HepG2 (cell line): Measurements from ENCODE around the gene NEK7. TPM values are rescaled to one million over a fixed set of nuclear protein-coding genes. Genes with fewer than 3 reads are reported as not detected.

Experiments
- ATAC-seq: fragments of 200-7000 bp; cut with Tn5 transposase; 3 replicates; pipeline ENCODE4 v1.9.1; 2020; ENCODE audit warnings: mild to moderate bottlenecking, moderate library complexity
- BruUV-seq: library from RNA; stranded (reverse); fragments of 400-500 nt; replicated peaks from 2 replicates; lab custom pipeline; 2021; lab: Mats Ljungman, UMichigan
- CTCF ChIA-PET: fragments of 300-600 bp; formaldehyde crosslinking; extraction: SDS; loops from one replicate; lab custom pipeline; 2021; ENCODE audit warnings: low total read pairs, inconsistent platforms, low intra/inter-chr PET ratio; lab: Yijun Ruan, JAX
- POLR2A ChIA-PET: fragments of 350-600 bp; sonication (Branson Sonifier 250); formaldehyde crosslinking; loops from one replicate; lab custom pipeline; 2020; ENCODE audit warnings: antibody characterized with exemption, inconsistent platforms; lab: Yijun Ruan, JAX
- DNase-seq: peaks from one replicate; pipeline ENCODE4 v3.0.0-alpha.2; 2015; ENCODE audit warnings: low spot score
- FAIRE-seq: peaks from 3 replicates; lab custom pipeline; 2011; peaks lifted over from hg19 to GRCh38; lab: Jason Lieb, UNC
- H2AFZ ChIP-seq: one replicate; pipeline ENCODE4 v1.6.1; 2011; ENCODE audit warnings: low read length, inconsistent platforms
- H3K27ac ChIP-seq: fragments of 300-600 bp; 3 replicates; pipeline ENCODE4 v1.8.0; 2011; ENCODE audit warnings: mixed run types, mild to moderate bottlenecking, mixed read lengths, low read length, inconsistent platforms; ENCODE audit not compliant: insufficient read depth; ENCODE audit errors: extremely low read length
- H3K27me3 ChIP-seq, 2 experiments: fragments of 200-600 bp in 1 of 2; 2 replicates in 1 of 2; 3 replicates in 1 of 2; pipeline versions ENCODE4 v1.6.0 to v1.8.0; 2011; ENCODE audit warnings: low read length in 2 of 2, mild to moderate bottlenecking in 2 of 2, moderate library complexity in 2 of 2, inconsistent platforms in 1 of 2; ENCODE audit not compliant: insufficient read depth in 2 of 2, control insufficient read depth in 1 of 2
- H3K36me3 ChIP-seq, 2 experiments: fragments of 200-600 bp in 1 of 2; replicated peaks in 1 of 2; 2 replicates in 1 of 2; 3 replicates in 1 of 2; pipeline versions ENCODE4 v1.5.1 to v1.8.0; 2011; ENCODE audit warnings: low read length in 2 of 2, inconsistent platforms in 1 of 2; ENCODE audit not compliant: insufficient read depth in 2 of 2, control insufficient read depth in 1 of 2
- H3K4me1 ChIP-seq: 2 replicates; pipeline ENCODE4 v1.5.1; 2012; ENCODE audit warnings: low read length, inconsistent platforms; ENCODE audit not compliant: insufficient read depth
- H3K4me2 ChIP-seq: 2 replicates; pipeline ENCODE4 v1.6.0; 2011; ENCODE audit warnings: low read depth, low read length, inconsistent platforms
- H3K4me3 ChIP-seq, 3 experiments: fragments of 200-600 bp in 1 of 3; sonication (generic), shearing (Covaris generic) in 1 of 3; replicated peaks in 1 of 3; 2 replicates each; pipeline ENCODE4 v1.5.1; 2011 to 2016; ENCODE audit warnings: low read length in 3 of 3, inconsistent platforms in 2 of 3, low read depth in 2 of 3, mild to moderate bottlenecking in 2 of 3, control low read depth in 1 of 3, mixed read lengths in 1 of 3; ENCODE audit not compliant: insufficient read depth in 1 of 3
- H3K79me2 ChIP-seq: one replicate; pipeline ENCODE4 v1.6.1; 2011; ENCODE audit warnings: low read length, inconsistent platforms; ENCODE audit not compliant: insufficient read depth
- H3K9ac ChIP-seq: 2 replicates; pipeline ENCODE4 v1.6.0; 2011; ENCODE audit warnings: mild to moderate bottlenecking, low read depth, low read length, inconsistent platforms; ENCODE audit not compliant: insufficient read depth
- H3K9me3 ChIP-seq: 2 replicates; pipeline ENCODE4 v1.5.1; 2012; ENCODE audit warnings: mild to moderate bottlenecking, low read length
- H4K20me1 ChIP-seq: 2 replicates; pipeline ENCODE4 v1.6.0; 2011; ENCODE audit warnings: inconsistent platforms, mild to moderate bottlenecking, low read length, moderate library complexity; ENCODE audit not compliant: insufficient read depth
- DBP ChIP-seq: sonication (generic); formaldehyde crosslinking; IDR thresholded peaks from 2 replicates; pipeline ENCODE4 v1.4.0; 2020; ENCODE audit warnings: missing genetic modification reagents; ENCODE audit errors: not compliant biosample characterization
- E2F2 ChIP-seq: sonication (generic); formaldehyde crosslinking; IDR thresholded peaks from 2 replicates; pipeline ENCODE4 v1.4.0; 2020; ENCODE audit warnings: missing genetic modification reagents, borderline replicate concordance
- HDAC1 ChIP-seq: sonication (generic); formaldehyde crosslinking; IDR thresholded peaks from 2 replicates; pipeline ENCODE4 v1.5.1; 2020; ENCODE audit warnings: mild to moderate bottlenecking, missing genetic modification reagents
- HNF4G ChIP-seq, 2 experiments: sonication (generic) in 1 of 2; formaldehyde crosslinking in 1 of 2; IDR thresholded peaks; 2 replicates each; pipeline versions ENCODE4 v1.4.0 to v1.6.1; 2011 to 2020; ENCODE audit warnings: borderline replicate concordance in 2 of 2, low read depth in 2 of 2, mild to moderate bottlenecking in 2 of 2, low read length in 1 of 2, missing genetic modification reagents in 1 of 2, moderate library complexity in 1 of 2
- ZFP36L2 ChIP-seq: sonication (generic); formaldehyde crosslinking; IDR thresholded peaks from 2 replicates; pipeline ENCODE4 v1.4.0; 2020; ENCODE audit warnings: missing genetic modification reagents
- ZNF546 ChIP-seq: sonication (generic); formaldehyde crosslinking; conservative IDR thresholded peaks from 2 replicates; pipeline ENCODE4 v1.8.1; 2023; ENCODE audit warnings: mild to moderate bottlenecking, missing genetic modification reagents
- WGBS: methylation state at CpG from one replicate; pipeline ENCODE4 v1.1.6; 2017; ENCODE audit warnings: low lambda C conversion rate; 5-methylcytosine and 5-hydroxymethylcytosine counted together
- in situ Hi-C: cut with HindIII; loops from 2 replicates; pipeline ENCODE4 v1.10.0; 2017; ENCODE audit warnings: low pct_unique_long_range_greater_than_20kb; ENCODE audit not compliant: extremely low pct_ligation_motif_present
- intact Hi-C: fragments of 100-400 bp; cut with micrococcal nuclease; formaldehyde crosslinking; loops from one replicate; pipeline ENCODE4 v1.10.0; 2022; ENCODE audit not compliant: unreplicated experiment
- polyA plus RNA-seq, 8 experiments: library from polyadenylated mRNA; depleted of rRNA in 3 of 8; stranded (reverse) in 7 of 8; unstranded in 1 of 8; fragments of >200 nt; fragmentation: Illumina TruSeq in 4 of 8; extraction: Trizol in 4 of 8; gene quantifications; 2 replicates each; pipeline versions ENCODE4 v1.2.1 to v1.2.3, GENCODE V29; 2011 to 2016; ENCODE audit warnings: low read depth in 4 of 8, missing spikeins in 1 of 8, mixed read lengths in 1 of 8; ENCODE audit not compliant: insufficient read depth in 1 of 8
- total RNA-seq, 5 experiments: library from RNA; depleted of rRNA; stranded (reverse); fragments of >200 nt; fragmentation: Illumina TruSeq; extraction: Trizol; gene quantifications; 2 replicates each; pipeline ENCODE4 v1.2.3, GENCODE V29; 2016; ENCODE audit warnings: low read depth in 1 of 5

NEK7 gene
- total and polyA plus RNA-seq, 2 of the 13 experiments (the other 11 are each of a cell fraction or from before 2014, with no cell fraction given), result 18.1 to 19.2 TPM

- H3K27me3 ChIP-seq, result no peaks in the 10 kb centered on the region; a peak in 1 of 5 replicates
- CTCF ChIA-PET, result no interaction called here
- POLR2A ChIA-PET, result interaction anchor here (0.6 kb wide), 1 partner anchor 32 kb away, joined by 3 read pairs; no protein-coding TSS in a partner anchor
- no peak overlapping the region for H3K9ac ChIP-seq
- DNase-seq (peak; percentile 25), ATAC-seq (no peak), FAIRE-seq (no peak)
- no peaks in the 10 kb centered on the region for H3K79me2 ChIP-seq
- H3K4me1 ChIP-seq, result no peaks in the 10 kb centered on the region
- H4K20me1 ChIP-seq, result no peaks in the 10 kb centered on the region
- TF ChIP-seq DBP, result no peak
- no peak for TF ChIP-seq E2F2 (CRISPR knock-in tag)
- no peak for TF ChIP-seq HNF4G (IDR thresholded peaks at IDR 0.05; ENCODE audit: borderline replicate concordance, low read depth, low read length)
- TF ChIP-seq HNF4G (CRISPR knock-in tag; IDR thresholded peaks at IDR 0.05; ENCODE audit: borderline replicate concordance, low read depth), result no peak
- TF ChIP-seq ZNF546 (CRISPR knock-in tag), result no peak
- no peak for TF ChIP-seq ZFP36L2 (CRISPR knock-in tag)
- no peak for TF ChIP-seq HDAC1 (CRISPR knock-in tag)
- TF ChIP-seq, all 625 proteins: peak for 0
- Histone ChIP-seq H3K4me3 (no peak overlapping the region), H3K9me3 (no peaks in the 10 kb centered on the region), H3K36me3 (no peaks in the 10 kb centered on the region), H2AFZ (no peak overlapping the region), H3K27ac (no peak overlapping the region), H3K4me2 (no peak overlapping the region)
- in situ Hi-C loops (no loop called here), intact Hi-C loops (no loop called here)
- BruUV-seq, result no TSS peak
- 0% methylated on average over 1 of the region's 1 CpG for WGBS
These were observed 30.6 kb upstream of the NEK7 start for GRCh38 chr1:198125995-198126735.
